ENCODE measurements around the gene ZNF337.

Gene ZNF337

GRCh38 chr20:25629816-25630499, 66.7 kb downstream of the ZNF337 start:
- H3K9me2 ChIP-seq (replicated peaks; ENCODE audit: control insufficient read depth, low read length): no peaks in the 10 kb centered on the region
- H4K20me1 ChIP-seq (ENCODE audit: control insufficient read depth, insufficient read depth, low read depth, low read length): no peaks in the 10 kb centered on the region
- no peaks in the 10 kb centered on the region for H3F3A ChIP-seq (ENCODE audit: control insufficient read depth, insufficient read depth)
- no peak overlapping the region for H3K4me3 ChIP-seq (ENCODE audit: low read length)
- no peaks in the 10 kb centered on the region for H3K27me3 ChIP-seq (ENCODE audit: control insufficient read depth, low read length)
- peaks cover 21% of the 10 kb centered on the region for H3K79me2 ChIP-seq (ENCODE audit: control insufficient read depth, low read length)
- H3K4me2 ChIP-seq (ENCODE audit: low read length): no peak overlapping the region
- H3K9me3 ChIP-seq (ENCODE audit: control insufficient read depth, insufficient read depth, low read length): 0 out of 2 replicates have a peak, but pooled peaks cover 3% of the 10 kb centered on the region
- no peak for TF ChIP-seq CTCF (IDR thresholded peaks at IDR 0.05; ENCODE audit: low read depth, low read length, poor library complexity, severe bottlenecking)
- TF ChIP-seq EZH2phosphoT487 (IDR thresholded peaks at IDR 0.05; ENCODE audit: borderline replicate concordance, low read length): no peak
- H3K27ac ChIP-seq (ENCODE audit: low read depth, low read length): no peak overlapping the region
- H3K4me1 ChIP-seq (ENCODE audit: control insufficient read depth, low read length): peaks cover 7% of the 10 kb centered on the region
- peaks cover 17% of the 10 kb centered on the region for H3K36me3 ChIP-seq (ENCODE audit: control insufficient read depth, low read length)

DNA sequence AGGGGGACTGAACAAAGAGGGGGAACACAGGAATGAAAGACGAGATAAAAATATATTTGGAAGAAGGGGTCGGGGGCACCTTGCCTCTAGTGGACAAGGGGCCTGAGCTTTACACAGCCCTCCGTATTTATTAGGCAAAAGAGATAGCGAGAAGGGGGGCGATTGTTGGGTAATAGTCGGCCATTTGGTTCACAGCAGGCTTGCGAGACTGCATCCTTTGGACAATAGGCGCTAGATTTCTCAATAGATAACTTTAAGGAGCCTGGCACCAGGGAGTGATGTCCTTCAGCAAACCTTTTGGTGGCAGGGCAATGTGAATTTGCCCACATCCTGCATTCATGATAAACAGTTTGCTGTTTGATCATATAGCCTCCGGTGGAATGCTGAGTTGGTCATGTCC, 69.9 kb downstream of the ZNF337 start:
- no peaks in the 10 kb centered on the region for H3K9me2 ChIP-seq (replicated peaks; ENCODE audit: control insufficient read depth, low read length)
- H3K4me1 ChIP-seq (ENCODE audit: control insufficient read depth, low read length): peaks cover 23% of the 10 kb centered on the region
- H3K27ac ChIP-seq (ENCODE audit: low read depth, low read length): no peak overlapping the region
- no peak overlapping the region for H3K4me2 ChIP-seq (ENCODE audit: low read length)
- H3K4me3 ChIP-seq (ENCODE audit: low read length): no peak overlapping the region
- no peaks in the 10 kb centered on the region for H3F3A ChIP-seq (ENCODE audit: control insufficient read depth, insufficient read depth)
- H3K27me3 ChIP-seq (ENCODE audit: control insufficient read depth, low read length): no peaks in the 10 kb centered on the region
- H4K20me1 ChIP-seq (ENCODE audit: control insufficient read depth, insufficient read depth, low read depth, low read length): no peaks in the 10 kb centered on the region
- 0 out of 2 replicates have a peak, but pooled peaks cover 3% of the 10 kb centered on the region for H3K9me3 ChIP-seq (ENCODE audit: control insufficient read depth, insufficient read depth, low read length)
- TF ChIP-seq CTCF (IDR thresholded peaks at IDR 0.05; ENCODE audit: low read depth, low read length, poor library complexity, severe bottlenecking): no peak
- TF ChIP-seq EZH2phosphoT487 (IDR thresholded peaks at IDR 0.05; ENCODE audit: borderline replicate concordance, low read length): no peak
- peaks cover 11% of the 10 kb centered on the region for H3K36me3 ChIP-seq (ENCODE audit: control insufficient read depth, low read length)
- H3K79me2 ChIP-seq (ENCODE audit: control insufficient read depth, low read length): peaks cover 48% of the 10 kb centered on the region

DNA sequence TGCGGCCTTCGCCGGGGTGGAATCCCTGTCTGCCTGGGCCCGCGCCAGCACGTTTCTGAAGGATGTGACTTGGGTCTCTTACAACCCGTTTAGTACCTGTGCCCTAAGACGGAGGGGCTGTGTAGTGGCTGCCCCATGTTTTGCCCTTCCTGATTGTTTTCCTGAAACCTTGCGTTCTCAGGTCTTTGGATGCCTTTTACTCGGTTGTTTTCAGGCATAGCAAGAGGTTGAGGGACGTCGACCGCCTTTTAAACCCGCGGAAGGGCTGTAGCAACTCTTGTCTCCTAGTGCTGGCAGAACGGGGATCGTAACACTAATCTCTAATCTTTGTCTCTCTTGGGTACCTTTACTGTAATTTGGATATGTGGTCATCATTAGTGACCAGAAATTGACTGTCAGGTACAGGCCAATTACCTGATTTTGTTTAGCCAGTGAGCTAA, 72.1 kb downstream of the ZNF337 start:
- H3K4me1 ChIP-seq (ENCODE audit: control insufficient read depth, low read length): peaks cover 40% of the 10 kb centered on the region
- H3K4me2 ChIP-seq (ENCODE audit: low read length): peak overlapping the region; percentile 80
- peak overlapping the region; percentile 85 for H3K27ac ChIP-seq (ENCODE audit: low read depth, low read length)
- 0 out of 2 replicates have a peak, but pooled peaks cover 3% of the 10 kb centered on the region for H3K9me3 ChIP-seq (ENCODE audit: control insufficient read depth, insufficient read depth, low read length)
- no peaks in the 10 kb centered on the region for H3K9me2 ChIP-seq (replicated peaks; ENCODE audit: control insufficient read depth, low read length)
- H3K79me2 ChIP-seq (ENCODE audit: control insufficient read depth, low read length): peaks cover 69% of the 10 kb centered on the region
- H4K20me1 ChIP-seq (ENCODE audit: control insufficient read depth, insufficient read depth, low read depth, low read length): peaks cover 3% of the 10 kb centered on the region; the same call in 1 of the 2 replicates
- TF ChIP-seq EZH2phosphoT487 (IDR thresholded peaks at IDR 0.05; ENCODE audit: borderline replicate concordance, low read length) (no peak), CTCF (IDR thresholded peaks at IDR 0.05; ENCODE audit: low read depth, low read length, poor library complexity, severe bottlenecking) (no peak)
- peaks cover 23% of the 10 kb centered on the region for H3K36me3 ChIP-seq (ENCODE audit: control insufficient read depth, low read length)
- no peaks in the 10 kb centered on the region for H3F3A ChIP-seq (ENCODE audit: control insufficient read depth, insufficient read depth)
- peak overlapping the region; percentile 95 for H3K4me3 ChIP-seq (ENCODE audit: low read length)
- H3K27me3 ChIP-seq (ENCODE audit: control insufficient read depth, low read length): no peaks in the 10 kb centered on the region

Data from DOHH2 (cell line).